HT1080 (cell line): Measurements from ENCODE around the gene DYNLL2. TPM values are rescaled to one million over a fixed set of nuclear protein-coding genes. Genes with fewer than 3 reads are reported as not detected.
"Not testable (repeated sequence)": the region's sequence is repeated elsewhere in the genome, so short reads cannot be mapped to it uniquely, and the experiment has no call there.

Experiments used
- DNase-seq: peaks from one replicate; pipeline ENCODE4 v3.0.0-alpha.2; 2015; ENCODE audit warnings: low read depth
- polyA plus RNA-seq, 2 experiments: library from polyadenylated mRNA; depleted of rRNA; stranded (reverse); fragments of >200 nt; gene quantifications; 2 replicates each; pipeline ENCODE4 v1.2.3, GENCODE V29; 2015
- total RNA-seq: library from RNA; depleted of rRNA; stranded (reverse); fragments of >200 nt; shearing (Covaris generic); gene quantifications from 2 replicates; pipeline ENCODE4 v1.2.3, GENCODE V29; 2014; rRNA removed

Gene DYNLL2
- 14.4 and 20.0 TPM in 2 replicates for total RNA-seq
- polyA plus RNA-seq (2015; cell fraction: cytosol; rRNA removed): 15.9 and 16.5 TPM in 2 replicates
- 14.0 and 14.1 TPM in 2 replicates for polyA plus RNA-seq (2015; cell fraction: nucleus; rRNA removed)

DNA sequence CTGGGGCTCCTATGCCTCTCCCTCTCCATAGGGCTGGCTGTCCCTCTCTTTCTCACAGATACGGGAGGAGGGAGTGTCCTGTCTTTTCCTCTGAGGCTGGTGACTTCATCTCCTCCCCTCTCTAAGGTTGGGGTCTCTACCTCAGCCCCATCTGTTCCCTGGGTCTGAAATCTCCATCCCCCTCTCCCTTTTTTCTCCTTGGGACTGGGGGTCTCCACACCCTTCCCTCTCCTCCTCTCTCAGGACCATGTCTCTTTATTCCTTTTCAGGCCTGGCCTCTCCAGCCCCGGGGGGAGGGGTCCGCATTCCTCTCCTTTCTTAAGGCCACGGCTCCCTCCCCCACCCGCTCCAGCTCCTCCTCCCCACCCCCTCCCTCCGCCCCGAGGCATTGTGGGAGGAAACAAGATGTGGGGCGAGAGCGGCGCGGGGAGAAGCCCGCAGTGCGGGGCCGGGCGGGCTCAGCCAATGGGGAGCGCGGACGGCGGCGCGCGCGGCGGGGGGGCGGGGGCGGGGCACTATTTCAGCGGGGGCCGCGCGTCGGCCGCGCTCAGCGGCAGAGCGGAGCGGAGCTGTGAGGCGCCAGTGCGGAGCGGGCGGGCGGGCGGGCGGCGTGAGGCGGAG lies at the start of gene DYNLL2:
Gene DYNLL2 (plus strand): TSS at position 550 of the 621 bp plus-strand sequence. CDS start 3,672 bp downstream, outside the sequence.
- peak; percentile 46 for DNase-seq

DNA sequence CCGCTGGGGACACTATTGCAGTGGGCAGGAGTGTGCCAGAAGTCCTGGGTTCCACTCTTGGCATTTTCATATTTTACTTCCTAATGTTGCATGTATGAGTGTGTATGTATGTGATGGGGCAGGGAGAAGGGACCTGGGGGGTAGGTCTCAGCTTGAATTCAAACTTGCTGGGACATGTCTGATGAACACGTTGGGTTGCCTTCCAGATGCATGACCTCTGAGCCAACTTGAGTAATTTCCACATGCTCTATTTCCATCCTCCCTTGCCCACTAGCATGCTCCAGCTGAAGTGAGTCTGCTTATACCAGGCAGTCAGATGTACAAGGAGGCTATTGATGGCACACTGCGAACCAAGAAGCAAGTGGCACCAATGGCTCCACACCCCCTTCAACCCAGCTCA lies 43.2 kb upstream of the DYNLL2 start:
- no peak for DNase-seq

DNA sequence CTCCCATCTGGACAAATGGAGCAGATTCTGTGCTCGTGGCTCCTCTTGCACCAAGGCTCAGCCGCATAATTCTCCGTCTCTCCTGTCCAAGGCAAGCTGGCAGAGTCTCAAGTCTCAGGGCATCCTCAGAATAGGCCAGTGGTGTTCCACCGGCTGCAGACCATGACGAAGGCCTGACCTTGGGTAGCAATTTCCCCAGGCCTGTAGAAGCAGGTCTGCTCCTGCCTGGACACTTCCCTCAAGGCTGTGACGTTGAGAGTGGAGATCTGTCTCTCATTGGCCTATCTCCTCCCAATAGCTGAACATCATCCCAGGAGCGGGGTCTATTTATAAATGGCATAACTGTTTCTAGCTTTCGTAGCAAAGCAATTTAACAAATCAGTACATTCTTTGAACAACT lies 42.8 kb upstream of the DYNLL2 start:
- DNase-seq: no peak

DNA sequence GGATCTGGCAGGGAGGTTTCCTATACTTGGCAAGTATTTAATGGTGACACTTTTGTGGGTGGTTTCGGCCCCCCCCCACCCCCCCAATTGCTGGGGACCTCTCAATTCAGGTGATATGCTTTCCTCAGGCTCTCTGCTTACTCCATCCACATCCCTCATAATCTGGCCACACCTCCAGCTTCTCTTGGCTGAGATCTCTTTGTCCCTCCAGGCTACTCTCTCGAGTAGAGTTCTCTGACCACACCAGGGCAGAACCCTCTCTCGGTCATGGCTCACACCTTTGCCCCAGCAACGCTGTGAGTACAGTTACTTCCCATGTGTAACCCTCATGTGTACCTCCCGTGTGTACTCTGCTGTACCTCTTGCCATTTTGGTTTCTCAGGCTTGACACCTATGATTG lies 42.1 kb upstream of the DYNLL2 start:
- DNase-seq: no peak

DNA sequence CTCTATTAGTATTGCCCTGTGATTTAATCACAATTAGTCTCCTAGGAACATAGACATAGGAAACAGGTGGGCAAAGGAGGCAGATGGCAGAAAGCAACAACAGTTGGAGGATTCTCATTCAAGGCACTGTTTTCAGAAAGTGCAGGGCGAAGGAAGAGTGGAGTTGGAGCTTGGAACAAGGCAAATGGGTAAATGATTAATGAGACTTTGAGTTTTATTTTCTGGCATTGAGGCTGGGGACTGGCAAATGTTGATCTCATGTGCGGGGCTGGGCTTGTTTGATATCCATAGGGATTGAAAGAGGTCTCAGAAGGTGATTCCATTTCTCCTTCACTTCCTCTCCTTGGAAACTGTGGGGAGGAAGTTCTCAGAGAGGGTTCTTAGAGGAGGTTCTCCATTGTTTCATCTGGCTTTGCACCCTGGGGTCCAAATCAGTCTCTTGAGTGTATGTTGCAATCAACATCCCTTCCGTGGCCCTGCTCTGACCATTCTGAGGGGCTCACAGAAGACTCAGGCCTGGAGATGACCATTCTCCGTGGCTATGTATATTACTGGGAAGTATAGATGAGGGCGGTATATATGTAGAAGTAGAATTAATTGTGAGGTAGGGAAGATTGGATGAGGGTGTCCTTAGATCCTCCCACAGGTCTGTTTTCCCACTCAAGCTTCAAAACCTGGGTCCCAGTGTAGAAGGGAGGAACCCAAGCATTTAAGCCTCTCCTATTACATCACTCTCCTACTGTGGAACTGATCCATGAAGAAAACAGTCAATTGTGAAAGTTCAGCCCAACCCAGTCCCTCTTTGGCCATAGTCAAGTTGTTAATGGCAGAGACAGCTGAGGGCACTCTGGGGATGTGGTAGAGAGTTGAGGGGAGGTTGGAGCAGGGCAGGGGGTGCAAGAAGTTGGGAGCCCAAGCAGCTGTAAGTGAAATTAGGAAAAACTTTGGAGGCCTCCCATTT lies 39.7 kb upstream of the DYNLL2 start:
- no peak for DNase-seq

DNA sequence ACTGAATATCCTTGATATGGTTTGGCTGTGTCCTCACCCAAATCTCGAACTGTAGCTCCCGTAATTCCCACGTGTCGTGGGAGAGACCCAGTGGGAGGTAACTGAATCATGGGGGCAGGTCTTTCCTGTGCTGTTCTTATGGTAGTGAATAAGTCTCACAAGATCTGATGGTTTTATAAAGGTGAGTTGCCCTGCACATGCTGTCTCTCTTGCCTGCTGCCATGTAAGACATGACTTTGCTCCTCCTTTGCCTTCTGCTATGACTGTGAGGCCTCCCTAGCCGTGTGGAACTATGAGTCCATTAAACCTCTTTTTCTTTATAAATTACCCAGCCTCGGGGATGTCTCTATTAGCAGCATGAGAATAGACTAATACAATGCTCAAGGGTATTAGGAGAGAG lies 39.0 kb upstream of the DYNLL2 start:
- DNase-seq: not testable (repeated sequence)

DNA sequence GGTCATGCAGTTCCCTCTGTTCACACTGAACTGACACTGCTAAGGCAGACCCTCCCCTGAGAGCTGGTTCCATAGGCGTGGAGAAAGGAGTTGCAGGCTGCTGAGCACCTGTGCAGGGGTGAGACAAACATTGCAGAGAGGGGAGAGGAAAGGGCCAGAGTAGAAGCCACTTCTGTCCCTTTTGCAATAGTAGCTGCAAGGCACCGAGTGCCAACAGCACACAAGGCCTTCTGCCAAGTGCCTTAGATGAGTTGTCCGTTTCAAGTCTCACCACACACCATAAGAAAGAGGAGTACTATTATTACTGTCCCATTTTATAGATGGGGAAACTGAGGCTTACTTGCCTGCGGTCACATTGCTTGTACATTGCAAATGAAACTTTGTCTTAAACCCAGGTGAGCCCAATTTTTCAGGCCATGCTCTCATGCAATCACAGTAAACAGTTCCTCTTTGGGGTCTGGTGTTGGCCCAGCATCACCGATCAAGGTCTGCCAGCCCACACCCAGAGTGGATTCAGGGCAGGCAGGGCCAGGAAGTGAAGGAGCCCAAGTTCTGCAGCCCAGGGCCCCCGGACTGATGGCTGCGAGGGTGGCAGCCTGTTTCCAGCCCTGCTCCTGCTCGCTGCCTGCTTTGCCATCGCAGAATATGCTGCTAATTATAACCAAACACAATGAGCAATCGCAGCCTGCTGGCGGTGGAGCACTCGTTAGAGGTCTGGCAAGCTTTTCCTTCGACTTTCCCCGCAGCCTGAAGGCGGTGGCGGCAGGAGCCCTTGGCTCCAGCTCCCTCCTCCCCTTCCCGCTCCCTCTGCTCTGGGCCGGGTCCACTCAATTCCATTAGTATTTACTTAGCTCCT lies 36.8 kb upstream of the DYNLL2 start:
- no peak for DNase-seq

DNA sequence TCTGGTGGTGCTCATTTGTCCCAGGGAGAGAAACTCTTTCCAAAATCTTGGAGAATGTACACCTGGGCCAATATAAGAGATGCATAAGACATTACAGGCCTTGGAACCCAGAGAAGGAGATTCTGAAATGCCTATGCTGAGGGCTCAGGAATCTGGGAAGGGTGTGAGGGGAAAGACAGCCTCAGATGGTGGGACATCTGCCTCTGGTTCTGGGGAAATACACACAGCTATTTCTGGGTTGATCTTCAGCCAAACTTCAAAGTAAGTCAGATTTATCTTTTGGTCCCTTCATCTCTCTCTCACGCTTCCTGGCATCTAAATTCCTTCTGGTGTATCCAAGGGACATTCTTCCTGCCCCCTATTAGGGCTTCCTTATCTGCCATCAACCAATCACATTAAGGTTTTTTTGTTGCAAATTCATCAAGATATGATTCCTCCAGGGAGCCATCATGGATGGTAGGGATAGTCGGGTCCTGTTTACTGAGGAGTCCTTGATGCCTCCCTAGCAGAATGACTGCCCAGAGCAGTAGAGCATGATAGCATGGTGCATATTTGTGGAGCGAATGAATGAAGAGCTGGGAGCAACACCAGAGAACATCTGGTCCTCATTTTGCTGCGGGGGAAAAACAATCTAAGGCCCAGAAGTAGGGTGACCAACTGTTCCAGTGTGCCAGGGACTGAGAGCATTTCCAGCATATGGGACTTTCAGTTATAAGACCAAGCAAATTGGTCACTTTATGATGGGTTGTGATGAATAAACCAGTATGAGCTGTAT lies 35.7 kb upstream of the DYNLL2 start:
- no peak for DNase-seq

DNA sequence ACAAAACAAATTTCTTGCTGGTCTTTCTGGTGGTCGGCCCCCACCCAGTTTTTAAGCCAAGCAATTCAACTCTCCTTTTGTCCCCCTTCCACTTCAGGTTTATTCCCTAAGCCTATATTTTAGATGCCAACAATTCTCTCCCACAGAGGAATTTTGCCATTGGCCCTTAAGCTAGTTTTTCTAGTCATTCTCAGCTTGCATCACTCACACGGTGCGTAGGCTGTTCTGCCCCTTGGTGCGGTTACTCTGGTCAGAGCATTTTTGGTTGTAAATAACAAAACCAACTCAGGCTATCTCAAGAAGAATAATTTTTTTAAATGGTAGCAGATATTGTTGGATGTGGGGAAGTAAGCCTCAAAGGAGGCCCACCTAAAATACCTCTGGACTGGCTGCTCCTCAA lies 33.7 kb upstream of the DYNLL2 start:
- DNase-seq: no peak

DNA sequence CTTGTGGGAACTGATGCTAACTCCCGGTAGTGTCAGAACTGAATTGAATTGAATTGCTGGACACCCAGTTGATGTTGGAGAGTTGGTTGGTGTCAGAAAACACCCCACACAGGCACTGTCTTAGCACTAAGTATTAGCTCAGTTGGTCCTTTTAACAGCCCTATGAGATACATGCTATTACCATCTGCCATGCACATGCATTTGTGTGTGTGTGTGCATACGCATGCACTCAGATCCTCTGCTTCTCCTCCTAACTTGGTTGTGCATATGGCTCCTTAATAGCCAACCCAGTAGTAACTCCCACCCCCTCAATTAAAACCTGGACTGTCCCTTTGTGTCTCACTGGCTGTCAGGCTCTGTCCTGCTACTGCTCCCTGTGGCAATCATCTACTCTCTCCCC lies 32.3 kb upstream of the DYNLL2 start:
- no peak for DNase-seq

DNA sequence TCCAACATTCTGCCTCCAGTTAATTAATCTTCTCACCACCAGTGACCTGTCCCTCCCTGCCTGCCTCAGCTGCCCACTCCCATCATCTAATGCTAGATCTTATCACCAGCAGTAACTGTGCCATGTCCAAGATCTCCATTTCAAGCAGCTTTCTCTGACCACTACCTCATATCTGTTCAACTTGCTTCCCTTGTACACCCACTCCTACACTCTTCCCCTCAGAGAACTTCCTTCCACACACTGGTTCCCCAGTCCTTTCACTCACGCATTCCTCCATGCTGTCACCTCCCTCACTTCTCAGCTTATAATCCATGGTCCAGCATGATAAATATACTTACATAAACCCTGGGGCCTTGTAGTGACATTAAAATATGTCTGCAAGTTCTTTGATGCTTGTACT lies 31.8 kb upstream of the DYNLL2 start:
- DNase-seq: no peak

DNA sequence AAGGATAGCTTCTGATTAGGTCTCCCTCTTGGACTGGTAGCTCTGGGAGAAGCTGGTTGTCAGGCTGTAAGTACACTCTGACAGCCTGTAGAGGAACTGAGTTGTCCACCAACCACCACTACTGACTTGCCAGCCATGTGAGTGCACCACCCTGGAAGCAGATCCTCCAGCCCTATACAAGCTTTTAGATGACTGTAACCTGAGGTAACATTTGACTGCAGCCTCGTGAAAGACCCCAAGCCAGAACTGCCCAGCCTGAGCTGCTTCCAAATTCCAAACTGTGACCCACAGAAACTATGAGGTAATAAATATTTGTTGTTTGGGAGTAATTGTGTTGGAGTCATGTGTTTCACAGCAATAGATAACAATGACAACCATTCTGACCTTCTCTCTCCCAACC lies 30.8 kb upstream of the DYNLL2 start:
- DNase-seq: no peak

DNA sequence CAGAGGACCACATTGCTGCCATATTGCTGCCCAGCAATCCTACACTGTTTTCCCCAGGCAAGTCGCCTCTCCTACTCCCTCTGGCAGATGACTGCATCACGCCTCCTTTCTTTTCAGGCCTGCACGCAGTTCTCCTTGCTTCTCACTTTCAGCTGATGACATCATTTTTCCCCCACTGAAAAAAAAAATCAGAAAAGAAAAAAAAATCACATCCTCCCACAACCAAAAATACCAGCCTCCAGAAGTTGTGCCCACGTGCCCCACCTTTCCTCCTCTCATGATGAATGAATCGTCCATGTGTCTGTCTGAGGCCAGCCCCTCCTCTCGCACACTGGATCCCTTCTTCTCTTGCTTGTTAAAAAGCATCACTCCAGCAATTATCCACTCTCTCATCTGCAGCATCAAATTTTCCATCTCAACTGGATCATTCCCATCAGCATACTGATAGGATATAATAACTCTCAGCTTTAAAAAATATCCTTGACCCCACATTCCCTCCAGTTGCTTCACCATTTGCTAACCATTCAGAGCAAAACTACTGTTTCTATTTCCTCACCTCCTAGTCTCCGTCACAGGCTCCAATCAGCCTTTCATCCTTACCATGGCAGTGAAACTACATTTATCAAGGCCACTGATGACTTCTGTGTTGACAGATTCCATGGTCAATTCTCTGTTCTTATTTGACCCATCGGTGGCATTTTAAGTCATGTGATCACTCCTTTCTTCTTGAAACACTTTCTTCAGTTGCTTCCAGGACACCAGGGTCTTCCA lies 30.1 kb upstream of the DYNLL2 start:
- no peak for DNase-seq

DNA sequence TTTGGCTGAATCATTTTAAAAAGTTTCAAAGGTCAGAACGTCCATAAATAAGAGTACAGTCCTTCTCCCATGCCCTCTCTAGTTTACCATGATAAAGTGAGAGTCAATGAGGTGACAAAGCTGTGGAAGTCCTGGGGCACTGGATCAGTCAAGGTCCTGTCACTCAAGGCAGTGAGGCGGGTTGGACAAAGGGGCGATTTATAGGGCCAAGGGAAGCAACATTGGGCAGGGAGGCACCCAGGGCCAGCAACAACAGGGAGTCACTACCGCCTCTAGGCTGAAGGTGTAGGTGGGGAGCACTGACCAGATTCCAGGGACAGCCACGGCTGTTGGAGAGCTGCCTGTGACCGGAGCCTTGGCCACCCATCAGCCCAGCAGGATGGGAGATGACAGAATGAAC lies 28.6 kb upstream of the DYNLL2 start:
- no peak for DNase-seq

DNA sequence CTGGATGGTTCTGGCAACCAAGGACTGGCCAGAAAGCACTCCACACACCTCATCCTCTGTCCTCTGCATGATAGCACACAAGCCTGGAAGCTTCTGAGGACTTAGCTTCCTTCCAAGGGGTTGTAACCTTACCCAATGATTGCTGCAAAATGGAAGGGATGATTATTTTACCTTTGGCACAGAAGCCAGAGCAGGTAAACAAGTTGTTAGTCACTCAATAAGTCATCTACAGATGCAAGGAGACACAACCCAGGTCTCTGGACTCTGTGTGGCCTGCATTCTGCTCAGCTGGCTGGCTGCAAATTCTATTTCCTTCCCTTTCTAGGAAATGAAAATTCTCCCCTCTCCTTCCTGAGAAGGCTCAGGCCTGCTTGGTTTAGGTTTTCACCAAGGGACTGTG lies 26.7 kb upstream of the DYNLL2 start:
- no peak for DNase-seq

DNA sequence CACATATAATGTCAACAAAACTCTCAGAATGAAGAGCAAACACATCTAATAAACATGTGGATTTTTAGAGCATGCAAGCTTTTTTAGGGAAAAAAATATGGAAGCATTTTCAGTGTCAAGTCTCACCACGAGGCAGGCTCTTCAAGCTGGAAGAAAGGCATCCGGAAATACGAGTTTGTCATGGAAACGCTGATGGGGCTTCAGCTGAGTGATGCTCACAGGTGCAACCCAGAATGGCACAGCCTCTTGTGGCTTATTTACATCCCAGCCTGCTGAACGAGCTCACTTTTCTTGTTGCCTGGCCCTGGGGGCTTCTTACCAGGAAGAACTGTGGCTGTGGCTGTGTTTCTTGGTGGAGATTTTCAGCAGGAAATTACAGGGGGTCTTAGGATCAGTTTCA lies 24.1 kb upstream of the DYNLL2 start:
- DNase-seq: no peak

DNA sequence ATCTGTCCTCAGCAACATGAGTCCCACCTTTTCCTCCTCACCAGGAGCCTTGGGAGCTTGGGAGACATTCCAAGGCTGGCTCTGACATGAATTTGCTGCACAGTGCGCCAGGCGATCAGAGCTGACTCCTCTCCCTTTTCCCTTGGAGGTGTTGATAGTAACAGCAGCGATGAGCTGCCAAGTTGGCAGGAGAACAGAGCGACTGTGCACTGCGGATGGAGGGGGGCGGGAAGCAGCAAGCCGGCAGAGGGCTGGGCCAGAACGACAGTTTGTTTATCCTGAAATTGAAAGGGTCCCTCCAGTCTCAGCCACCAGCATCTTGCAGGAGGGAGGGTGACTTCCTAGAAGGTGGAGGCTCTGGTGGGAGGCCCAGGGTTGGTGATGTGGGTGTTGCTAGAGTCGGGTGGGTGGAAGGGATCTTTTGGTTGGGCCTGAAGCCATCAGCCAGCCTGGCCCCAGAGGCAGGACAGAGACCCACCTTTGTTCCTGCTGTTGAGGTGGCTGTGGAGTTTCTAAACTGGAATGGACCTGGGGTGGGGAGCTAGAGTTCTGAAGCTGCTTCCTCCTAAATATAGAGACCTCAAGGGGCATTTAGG lies 22.5 kb upstream of the DYNLL2 start:
- DNase-seq: no peak

DNA sequence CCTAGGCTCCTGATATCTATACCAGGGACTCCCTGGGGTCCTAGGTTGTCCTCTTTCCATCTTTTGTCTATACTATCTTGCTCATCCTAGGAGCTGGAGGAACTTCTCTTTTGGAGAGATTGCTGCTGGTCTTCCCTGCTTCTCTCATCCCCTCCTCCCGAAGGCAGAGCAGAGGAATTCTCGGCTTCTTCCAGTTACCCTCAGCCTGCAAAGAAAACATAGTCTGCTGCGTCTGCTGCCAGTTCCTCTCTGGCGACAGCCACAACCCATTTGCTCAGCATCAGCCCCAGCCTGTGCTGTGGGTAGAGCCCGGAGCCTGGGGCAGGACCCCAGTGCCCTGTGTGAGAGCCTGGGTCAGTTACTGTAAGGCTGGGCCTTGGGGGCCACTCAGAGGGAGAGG lies 21.5 kb upstream of the DYNLL2 start:
- no peak for DNase-seq

DNA sequence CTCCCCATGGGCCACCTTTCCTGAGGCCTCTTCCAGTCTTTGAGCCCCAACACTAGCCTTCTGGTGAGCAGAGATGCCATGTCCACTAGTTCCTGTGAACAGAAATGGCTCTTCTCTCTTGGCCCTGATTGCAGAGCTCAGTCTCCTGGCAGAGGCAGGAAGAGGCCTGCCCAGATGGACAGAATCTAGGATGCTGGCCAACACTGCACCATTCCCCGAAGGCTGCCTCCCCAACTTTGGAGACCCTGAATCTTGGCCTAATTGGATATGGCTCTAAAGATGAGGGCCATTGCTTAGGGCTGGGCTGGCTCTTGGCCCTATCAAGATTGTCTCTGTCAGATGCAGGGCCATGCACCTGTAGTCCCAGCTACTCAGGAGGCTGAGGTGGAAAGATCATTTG lies 18.0 kb upstream of the DYNLL2 start:
- no peak for DNase-seq

DNA sequence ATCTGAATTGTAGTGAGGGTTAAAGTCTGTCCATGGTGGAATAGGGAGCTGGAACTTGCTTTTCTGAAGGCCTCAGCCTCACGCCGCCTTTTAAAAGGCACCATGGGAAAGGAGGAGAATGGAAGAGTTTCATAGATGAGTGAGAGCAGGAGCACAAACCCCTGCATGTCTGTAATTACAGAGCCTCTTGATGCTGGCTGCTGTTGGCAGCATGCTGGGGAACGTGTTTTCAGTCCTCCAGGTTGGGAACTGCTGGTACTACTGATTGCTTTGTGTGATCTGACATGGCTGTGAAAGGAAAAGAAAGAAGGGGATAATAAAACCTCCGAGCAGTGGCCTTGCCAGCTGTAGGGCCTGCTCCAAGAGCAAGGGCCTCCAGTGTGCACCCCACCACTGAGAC lies 16.8 kb upstream of the DYNLL2 start:
- DNase-seq: no peak
